IMR-90 (cell line): ENCODE results near the gene FAM217B. TPM values are rescaled to one million over a fixed set of nuclear protein-coding genes. Genes with fewer than 3 reads are reported as not detected.

ENCODE experiments used
- ATAC-seq: fragments of 200-7000 bp; cut with Tn5 transposase; 2 replicates; pipeline ENCODE4 v1.9.1; 2020; ENCODE audit warnings: low read depth, mild to moderate bottlenecking, moderate library complexity
- BruUV-seq: library from RNA; stranded (reverse); fragments of 400-500 nt; replicated peaks from 2 replicates; lab custom pipeline; 2021; lab: Mats Ljungman, UMichigan
- CTCF ChIA-PET: fragments of 300-600 bp; formaldehyde crosslinking; extraction: SDS; loops from one replicate; lab custom pipeline; 2021; ENCODE audit warnings: antibody characterized with exemption; lab: Yijun Ruan, JAX
- POLR2A ChIA-PET: fragments of 300-600 bp; sonication (Branson Sonifier 250); formaldehyde crosslinking; loops from one replicate; lab custom pipeline; 2022; ENCODE audit warnings: antibody characterized with exemption; ENCODE audit not compliant: unreplicated experiment; lab: Charles Lee
- DNase-seq: peaks from one replicate; pipeline ENCODE4 v3.0.0; 2013
- H2AFZ ChIP-seq: replicated peaks from 2 replicates; pipeline ENCODE3; 2013; ENCODE audit warnings: low read length, mild to moderate bottlenecking; ENCODE audit not compliant: poor library complexity
- H2AK5ac ChIP-seq: 2 replicates; pipeline ENCODE4 v1.6.1; 2013; ENCODE audit warnings: low read depth, low read length, inconsistent platforms
- H2AK9ac ChIP-seq: replicated peaks from 2 replicates; pipeline ENCODE3; 2013; ENCODE audit warnings: mild to moderate bottlenecking, low read depth, low read length, moderate library complexity; ENCODE audit not compliant: poor library complexity
- H2BK120ac ChIP-seq: 2 replicates; pipeline ENCODE4 v1.6.1; 2013; ENCODE audit warnings: low read depth, low read length, inconsistent platforms
- H2BK15ac ChIP-seq: 3 replicates; pipeline ENCODE4 v1.6.1; 2013; ENCODE audit warnings: low read depth, low read length, inconsistent platforms
- H2BK20ac ChIP-seq: 2 replicates; pipeline ENCODE4 v1.6.1; 2013; ENCODE audit warnings: low read depth, mild to moderate bottlenecking, inconsistent platforms, low read length, moderate library complexity
- H2BK5ac ChIP-seq: 2 replicates; pipeline ENCODE4 v1.6.1; 2013; ENCODE audit warnings: mild to moderate bottlenecking, low read depth, low read length, inconsistent platforms; ENCODE audit not compliant: poor library complexity, severe bottlenecking
- H3K14ac ChIP-seq: replicated peaks from 2 replicates; pipeline ENCODE4 v1.6.1; 2013; ENCODE audit warnings: low read depth, low read length, inconsistent platforms
- H3K18ac ChIP-seq: 2 replicates; pipeline ENCODE4 v1.6.1; 2013; ENCODE audit warnings: low read depth, low read length, control low read depth
- H3K23ac ChIP-seq: 2 replicates; pipeline ENCODE4 v1.6.1; 2013; ENCODE audit warnings: low read depth, low read length, inconsistent platforms
- H3K27ac ChIP-seq: 2 replicates; pipeline ENCODE4 v1.5.1; 2013; ENCODE audit warnings: mild to moderate bottlenecking, control low read depth, low read length; ENCODE audit not compliant: insufficient read depth
- H3K27me3 ChIP-seq: 2 replicates; pipeline ENCODE4 v1.6.1; 2013; ENCODE audit warnings: low read length; ENCODE audit not compliant: control insufficient read depth, insufficient read depth
- H3K36me3 ChIP-seq: 2 replicates; pipeline ENCODE4 v1.6.1; 2013; ENCODE audit warnings: low read length, mixed read lengths; ENCODE audit not compliant: control insufficient read depth, insufficient read depth
- H3K4ac ChIP-seq: 2 replicates; pipeline ENCODE4 v1.6.1; 2013; ENCODE audit warnings: low read depth, low read length, inconsistent platforms
- H3K4me1 ChIP-seq: 2 replicates; pipeline ENCODE4 v1.6.1; 2013; ENCODE audit warnings: low read length, mixed read lengths; ENCODE audit not compliant: control insufficient read depth, insufficient read depth
- H3K4me2 ChIP-seq: 2 replicates; pipeline ENCODE4 v1.6.1; 2013; ENCODE audit warnings: low read depth, mild to moderate bottlenecking, control low read depth, low read length, moderate library complexity
- H3K4me3 ChIP-seq: 2 replicates; pipeline ENCODE4 v1.5.1; 2013; ENCODE audit warnings: low read depth, mild to moderate bottlenecking, control low read depth, low read length, moderate library complexity; ENCODE audit not compliant: insufficient read depth
- H3K56ac ChIP-seq: 2 replicates; pipeline ENCODE4 v1.6.1; 2013; ENCODE audit warnings: low read length, inconsistent platforms; ENCODE audit not compliant: insufficient read depth; ENCODE audit errors: extremely low read depth
- H3K79me1 ChIP-seq, 2 experiments: 2 replicates each; pipeline ENCODE4 v1.6.1; 2013; ENCODE audit warnings: low read length in 2 of 2, inconsistent platforms in 1 of 2, low read depth in 1 of 2
- H3K9ac ChIP-seq: 2 replicates; pipeline ENCODE4 v1.6.1; 2013; ENCODE audit warnings: low read depth, low read length, control low read depth
- H3K9me1 ChIP-seq: 2 replicates; pipeline ENCODE4 v1.6.1; 2013; ENCODE audit warnings: low read length, inconsistent platforms; ENCODE audit not compliant: insufficient read depth
- H3K9me3 ChIP-seq: 2 replicates; pipeline ENCODE4 v1.6.1; 2013; ENCODE audit warnings: low read length; ENCODE audit not compliant: control insufficient read depth, insufficient read depth
- H4K20me1 ChIP-seq: 2 replicates; pipeline ENCODE4 v1.6.1; 2013; ENCODE audit warnings: low read length, inconsistent platforms; ENCODE audit not compliant: insufficient read depth
- H4K5ac ChIP-seq: 2 replicates; pipeline ENCODE4 v1.6.1; 2013; ENCODE audit warnings: mild to moderate bottlenecking, low read depth, low read length, control low read depth
- H4K8ac ChIP-seq, 2 experiments: 2 replicates each; pipeline ENCODE4 v1.6.1; 2013; ENCODE audit warnings: low read depth in 2 of 2, low read length in 2 of 2, control low read depth in 1 of 2, inconsistent platforms in 1 of 2
- H4K91ac ChIP-seq: 2 replicates; pipeline ENCODE4 v1.6.1; 2013; ENCODE audit warnings: low read depth, low read length, inconsistent platforms; ENCODE audit not compliant: insufficient read depth
- BHLHE40 ChIP-seq: fragments of 150-350 bp; IDR thresholded peaks from 2 replicates; pipeline ENCODE4 v1.6.1; 2016; ENCODE audit warnings: mild to moderate bottlenecking, low read depth, low read length
- CEBPB ChIP-seq: IDR thresholded peaks from 2 replicates; pipeline ENCODE4 v1.6.1; 2012; ENCODE audit warnings: low read depth, low read length, improper control_type of control experiment
- CHD1 ChIP-seq: IDR thresholded peaks from 2 replicates; pipeline ENCODE4 v1.6.1; 2012; ENCODE audit warnings: low read depth, low read length, improper control_type of control experiment
- FOS ChIP-seq: fragments of 150-350 bp; IDR thresholded peaks from 2 replicates; pipeline ENCODE4 v1.6.1; 2016; ENCODE audit warnings: low read depth, low read length
- MAFK ChIP-seq: IDR thresholded peaks from 2 replicates; pipeline ENCODE4 v1.6.1; 2012; ENCODE audit warnings: low read depth, low read length, improper control_type of control experiment
- MAZ ChIP-seq: IDR thresholded peaks from 2 replicates; pipeline ENCODE4 v1.6.1; 2012; ENCODE audit warnings: low read depth, mild to moderate bottlenecking, low read length, improper control_type of control experiment, moderate library complexity, borderline replicate concordance
- MXI1 ChIP-seq: IDR thresholded peaks from 2 replicates; pipeline ENCODE4 v1.6.1; 2012; ENCODE audit warnings: low read depth, mild to moderate bottlenecking, low read length, moderate library complexity, borderline replicate concordance
- NFE2L2 ChIP-seq: fragments of 150-350 bp; IDR thresholded peaks from 2 replicates; pipeline ENCODE4 v1.6.1; 2016; ENCODE audit warnings: low read depth, mild to moderate bottlenecking, low read length
- POLR2A ChIP-seq: IDR thresholded peaks from 2 replicates; pipeline ENCODE4 v1.6.1; 2012; ENCODE audit warnings: mild to moderate bottlenecking, low read depth, low read length
- RAD21 ChIP-seq: IDR thresholded peaks from 2 replicates; pipeline ENCODE4 v1.6.1; 2012; ENCODE audit warnings: low read length, improper control_type of control experiment
- RCOR1 ChIP-seq: IDR thresholded peaks from 2 replicates; pipeline ENCODE4 v1.6.1; 2012; ENCODE audit warnings: mild to moderate bottlenecking, low read length, improper control_type of control experiment; ENCODE audit not compliant: insufficient replicate concordance
- RFX5 ChIP-seq: IDR thresholded peaks from 2 replicates; pipeline ENCODE4 v1.8.0; 2012; ENCODE audit warnings: low read depth, mild to moderate bottlenecking, low read length, moderate library complexity
- SMC3 ChIP-seq: fragments of 150-350 bp; IDR thresholded peaks from 2 replicates; pipeline ENCODE4 v1.6.1; 2016; ENCODE audit warnings: low read depth, mild to moderate bottlenecking, antibody characterized with exemption, low read length, moderate library complexity
- WGBS, 2 experiments: methylation state at CpG; one replicate each; pipeline versions ENCODE4 v1.1.5 to v1.1.7; 2013; ENCODE audit warnings: missing lambda C conversion rate in 2 of 2; ENCODE audit not compliant: insufficient read length in 1 of 2; ENCODE audit errors: extremely low coverage in 2 of 2; 5-methylcytosine and 5-hydroxymethylcytosine counted together
- dilution Hi-C: fragments of 300-500 bp; cut with HindIII; formaldehyde crosslinking; loops from one replicate; pipeline ENCODE4 v1.14.3; 2018; ENCODE audit warnings: low sequenced_read_pairs; ENCODE audit not compliant: unreplicated experiment
- in situ Hi-C: fragments of 300-500 bp; cut with MboI; formaldehyde crosslinking; loops from 3 replicates; pipeline ENCODE4 v1.14.3; 2019; ENCODE audit warnings: low sequenced_read_pairs, inconsistent platforms, mixed read lengths
- intact Hi-C: fragments of 100-400 bp; cut with micrococcal nuclease; formaldehyde crosslinking; loops from 2 replicates; pipeline ENCODE4 v1.10.0; 2022
- polyA plus RNA-seq, 3 experiments: library from polyadenylated mRNA; depleted of rRNA; stranded (reverse); fragments of >200 nt; gene quantifications; 2 replicates each; pipeline ENCODE4 v1.2.3, GENCODE V29; 2012; ENCODE audit warnings: low replicate concordance in 1 of 3
- total RNA-seq: library from RNA; depleted of rRNA; stranded (reverse); fragments of >200 nt; gene quantifications from 2 replicates; pipeline ENCODE4 v1.2.3, GENCODE V29; 2012
- TF ChIP-seq, protein P1 (sequence below): fragments of 150-350 bp; IDR thresholded peaks from 2 replicates; pipeline ENCODE4 v1.6.1; 2016; ENCODE audit warnings: low read depth, mild to moderate bottlenecking, low read length, moderate library complexity, borderline replicate concordance
- TF ChIP-seq, protein P2 (sequence below): fragments of 150-350 bp; IDR thresholded peaks from 2 replicates; pipeline ENCODE4 v1.6.1; 2017; ENCODE audit warnings: mild to moderate bottlenecking, antibody characterized with exemption, low read length, low read depth
- TF ChIP-seq, protein P3 (sequence below): conservative IDR thresholded peaks from 2 replicates; pipeline ENCODE4 v1.5.1; 2012; ENCODE audit warnings: mild to moderate bottlenecking, low read depth, low read length, improper control_type of control experiment

The FAM217B gene
- total and polyA plus RNA-seq, 2 of the 4 experiments (the other 2 are of a cell fraction) = 3.0 to 3.9 TPM

DNA sequence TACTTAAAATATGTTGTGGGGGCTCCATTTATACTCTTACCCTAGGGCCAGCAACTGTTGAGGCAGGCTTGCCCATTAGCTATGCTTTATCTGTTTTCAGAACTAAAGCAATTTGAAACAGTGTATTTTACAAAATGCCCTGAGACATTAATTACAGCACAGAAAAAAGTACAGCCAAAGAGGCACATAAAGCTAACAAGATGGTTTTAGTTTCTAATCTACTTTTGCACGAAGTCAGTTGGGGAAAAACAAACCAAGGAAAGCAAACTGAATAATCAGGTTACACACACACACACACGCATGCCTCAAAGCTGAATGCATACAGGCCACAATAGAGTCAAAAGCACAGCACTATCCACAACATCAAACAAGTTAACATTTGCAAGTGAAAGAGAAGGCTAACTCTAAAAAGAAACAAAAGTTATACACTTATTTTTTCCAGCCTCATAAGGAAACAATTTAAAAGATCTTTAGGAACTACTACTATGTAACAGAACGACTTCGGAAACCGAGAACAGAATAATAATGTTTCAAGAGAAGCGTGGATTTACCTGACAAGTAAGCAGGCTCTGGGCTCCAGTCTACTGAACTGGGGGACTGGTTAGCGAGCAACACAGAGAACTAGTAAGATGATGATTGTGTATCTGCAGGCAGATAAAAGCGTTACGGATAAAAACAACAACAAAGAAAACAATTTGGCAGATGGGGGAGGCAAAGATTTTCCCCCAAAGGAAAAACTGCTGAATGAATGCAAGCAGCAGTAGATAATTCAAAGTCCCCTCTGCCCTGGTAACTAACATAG is 8.5 kb upstream of the FAM217B start:
- DNase-seq (no peak), ATAC-seq (no peak)
- H3K18ac ChIP-seq = no peak overlapping the region
- no peak overlapping the region for H2BK120ac ChIP-seq
- intact Hi-C loops = no loop called here
- no peak overlapping the region for H4K5ac ChIP-seq
- TF ChIP-seq, protein P1, sequence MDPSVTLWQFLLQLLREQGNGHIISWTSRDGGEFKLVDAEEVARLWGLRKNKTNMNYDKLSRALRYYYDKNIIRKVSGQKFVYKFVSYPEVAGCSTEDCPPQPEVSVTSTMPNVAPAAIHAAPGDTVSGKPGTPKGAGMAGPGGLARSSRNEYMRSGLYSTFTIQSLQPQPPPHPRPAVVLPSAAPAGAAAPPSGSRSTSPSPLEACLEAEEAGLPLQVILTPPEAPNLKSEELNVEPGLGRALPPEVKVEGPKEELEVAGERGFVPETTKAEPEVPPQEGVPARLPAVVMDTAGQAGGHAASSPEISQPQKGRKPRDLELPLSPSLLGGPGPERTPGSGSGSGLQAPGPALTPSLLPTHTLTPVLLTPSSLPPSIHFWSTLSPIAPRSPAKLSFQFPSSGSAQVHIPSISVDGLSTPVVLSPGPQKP = no peak
- TF ChIP-seq, protein P2, sequence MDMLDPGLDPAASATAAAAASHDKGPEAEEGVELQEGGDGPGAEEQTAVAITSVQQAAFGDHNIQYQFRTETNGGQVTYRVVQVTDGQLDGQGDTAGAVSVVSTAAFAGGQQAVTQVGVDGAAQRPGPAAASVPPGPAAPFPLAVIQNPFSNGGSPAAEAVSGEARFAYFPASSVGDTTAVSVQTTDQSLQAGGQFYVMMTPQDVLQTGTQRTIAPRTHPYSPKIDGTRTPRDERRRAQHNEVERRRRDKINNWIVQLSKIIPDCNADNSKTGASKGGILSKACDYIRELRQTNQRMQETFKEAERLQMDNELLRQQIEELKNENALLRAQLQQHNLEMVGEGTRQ = no peak
- TF ChIP-seq NFE2L2 (no peak), MAFK (no peak), RAD21 (no peak), RCOR1 (no peak), POLR2A (no peak), BHLHE40 (no peak), MAZ (no peak), RFX5 (no peak), SMC3 (no peak), MXI1 (no peak), FOS (no peak), CHD1 (no peak), CEBPB (no peak)
- TF ChIP-seq, protein P3, sequence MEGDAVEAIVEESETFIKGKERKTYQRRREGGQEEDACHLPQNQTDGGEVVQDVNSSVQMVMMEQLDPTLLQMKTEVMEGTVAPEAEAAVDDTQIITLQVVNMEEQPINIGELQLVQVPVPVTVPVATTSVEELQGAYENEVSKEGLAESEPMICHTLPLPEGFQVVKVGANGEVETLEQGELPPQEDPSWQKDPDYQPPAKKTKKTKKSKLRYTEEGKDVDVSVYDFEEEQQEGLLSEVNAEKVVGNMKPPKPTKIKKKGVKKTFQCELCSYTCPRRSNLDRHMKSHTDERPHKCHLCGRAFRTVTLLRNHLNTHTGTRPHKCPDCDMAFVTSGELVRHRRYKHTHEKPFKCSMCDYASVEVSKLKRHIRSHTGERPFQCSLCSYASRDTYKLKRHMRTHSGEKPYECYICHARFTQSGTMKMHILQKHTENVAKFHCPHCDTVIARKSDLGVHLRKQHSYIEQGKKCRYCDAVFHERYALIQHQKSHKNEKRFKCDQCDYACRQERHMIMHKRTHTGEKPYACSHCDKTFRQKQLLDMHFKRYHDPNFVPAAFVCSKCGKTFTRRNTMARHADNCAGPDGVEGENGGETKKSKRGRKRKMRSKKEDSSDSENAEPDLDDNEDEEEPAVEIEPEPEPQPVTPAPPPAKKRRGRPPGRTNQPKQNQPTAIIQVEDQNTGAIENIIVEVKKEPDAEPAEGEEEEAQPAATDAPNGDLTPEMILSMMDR = no peak
- H4K20me1 ChIP-seq = no peaks in the 10 kb centered on the region
- H2BK15ac ChIP-seq = no peak overlapping the region
- H4K91ac ChIP-seq = no peak overlapping the region
- no TSS peak for BruUV-seq
- H3K27ac ChIP-seq = no peak overlapping the region
- no peaks in the 10 kb centered on the region for H3K27me3 ChIP-seq
- no peak overlapping the region for H3K9ac ChIP-seq
- H2BK5ac ChIP-seq = no peak overlapping the region
- H3K36me3 ChIP-seq = no peaks in the 10 kb centered on the region
- no peak overlapping the region for H4K8ac ChIP-seq
- no peak overlapping the region for H3K4me2 ChIP-seq
- no peaks in the 10 kb centered on the region for H3K9me3 ChIP-seq
- H3K4me1 ChIP-seq = no peaks in the 10 kb centered on the region
- CTCF ChIA-PET = no interaction called here
- H3K4ac ChIP-seq = no peak overlapping the region
- in situ Hi-C loops = no loop called here
- no peak overlapping the region for H2AFZ ChIP-seq
- POLR2A ChIA-PET = no interaction called here
- no peak overlapping the region for H2AK5ac ChIP-seq
- no peaks in the 10 kb centered on the region for H3K9me1 ChIP-seq
- H3K23ac ChIP-seq = no peak overlapping the region
- no peak overlapping the region for H3K56ac ChIP-seq
- H2BK20ac ChIP-seq = no peak overlapping the region
- H3K79me1 ChIP-seq = no peaks in the 10 kb centered on the region
- dilution Hi-C loops = no loop called here
- WGBS, 2 experiments = no CpG with 5 or more reads among the region's 9 CpGs
- no peak overlapping the region for H3K14ac ChIP-seq
- no peak overlapping the region for H3K4me3 ChIP-seq
- no peak overlapping the region for H2AK9ac ChIP-seq
